Body of pancreas (tissue), 4 donors: ENCODE results near the gene WIPF3.

Experiments
- CTCF ChIP-seq, 7 experiments: fragments of 450-650 bp in 4 of 7; fragments of 200-600 bp in 3 of 7; sonication (generic) in 3 of 7; IDR thresholded peaks; one replicate each; pipeline ENCODE4 v1.5.1; 2016 to 2019; ENCODE audit warnings: antibody characterized with exemption in 7 of 7
- POLR2A ChIP-seq, 3 donors: fragments of 450-650 bp; IDR thresholded peaks; one replicate each; pipeline ENCODE4 v1.6.1; 2016; ENCODE audit warnings: antibody characterized with exemption in 3 of 3, mild to moderate bottlenecking in 2 of 3

GRCh38 chr7:29957521-29958310 is 151.4 kb downstream of the WIPF3 start:
- no peak for TF ChIP-seq CTCF (IDR thresholded peaks at IDR 0.05)
- TF ChIP-seq POLR2A (IDR thresholded peaks at IDR 0.05), result no peak
